Gastrocnemius medialis (tissue), 4 donors: Measurements from ENCODE around the gene PIK3R1.

Experiments
- CTCF ChIP-seq, 5 experiments: fragments of 450-650 bp in 3 of 5; fragments of 200-600 bp in 2 of 5; sonication (generic) in 2 of 5; IDR thresholded peaks in 4 of 5; conservative IDR thresholded peaks in 1 of 5; 1 replicate in 4 of 5; 2 replicates in 1 of 5; pipeline ENCODE4 v1.5.1; 2016 to 2019; ENCODE audit warnings: antibody characterized with exemption in 5 of 5, mild to moderate bottlenecking in 3 of 5, moderate library complexity in 3 of 5
- POLR2A ChIP-seq, 2 donors: fragments of 450-650 bp; IDR thresholded peaks; one replicate each; pipeline ENCODE4 v1.6.1; 2017; ENCODE audit warnings: antibody characterized with exemption in 2 of 2, mild to moderate bottlenecking in 2 of 2, moderate library complexity in 2 of 2

- peak; percentile 98 to 99 for TF ChIP-seq POLR2A (IDR thresholded peaks at IDR 0.05)
- TF ChIP-seq CTCF (IDR thresholded peaks at IDR 0.05 in 4 of 5, conservative IDR thresholded peaks at IDR 0.05 in 1 of 5), result peak; percentile 55 to 67 (median 55)
Measured at GRCh38 chr5:68215208-68215897, at the start of gene PIK3R1.
